Fibroblast of lung (primary cell): Measurements from ENCODE around the gene FBXW9. TPM values are rescaled to one million over a fixed set of nuclear protein-coding genes. Genes with fewer than 3 reads are reported as not detected.

Experiments used
- DNase-seq, 2 donors: peaks; one replicate each; pipeline versions ENCODE4 v3.0.0 to v3.0.0-alpha.2; 2010; ENCODE audit warnings: low read depth in 2 of 2
- H2AFZ ChIP-seq: 2 replicates; pipeline ENCODE4 v1.5.1; 2012; ENCODE audit warnings: low read length, control low read depth, inconsistent platforms
- H3K27ac ChIP-seq: 2 replicates; pipeline ENCODE4 v1.5.1; 2011; ENCODE audit warnings: low read length, control low read depth; ENCODE audit not compliant: insufficient read depth
- H3K27me3 ChIP-seq: 2 replicates; pipeline ENCODE4 v1.5.1; 2011; ENCODE audit warnings: mild to moderate bottlenecking, low read length; ENCODE audit not compliant: control insufficient read depth, insufficient read depth
- H3K36me3 ChIP-seq: 2 replicates; pipeline ENCODE4 v1.5.1; 2011; ENCODE audit warnings: low read length; ENCODE audit not compliant: control insufficient read depth, insufficient read depth
- H3K4me1 ChIP-seq: 2 replicates; pipeline ENCODE4 v1.5.1; 2011; ENCODE audit warnings: low read length; ENCODE audit not compliant: control insufficient read depth, insufficient read depth; ENCODE audit errors: extremely low read depth
- H3K4me2 ChIP-seq: 2 replicates; pipeline ENCODE4 v1.5.1; 2011; ENCODE audit warnings: low read length, control low read depth; ENCODE audit not compliant: insufficient read depth; ENCODE audit errors: extremely low read depth
- H3K4me3 ChIP-seq, 4 experiments: fragments of 200-600 bp in 1 of 4; sonication (generic) in 1 of 4; replicated peaks in 1 of 4; 2 replicates each; pipeline ENCODE4 v1.5.1; 2011 to 2016; ENCODE audit warnings: low read length in 4 of 4, low read depth in 3 of 4, mild to moderate bottlenecking in 3 of 4, control low read depth in 2 of 4, inconsistent platforms in 1 of 4, mixed read lengths in 1 of 4; ENCODE audit not compliant: insufficient read depth in 1 of 4; ENCODE audit errors: control extremely low read depth in 1 of 4
- H3K79me2 ChIP-seq: 2 replicates; pipeline ENCODE4 v1.5.1; 2012; ENCODE audit warnings: mild to moderate bottlenecking, low read length, inconsistent platforms; ENCODE audit not compliant: control insufficient read depth, insufficient read depth
- H3K9ac ChIP-seq: 2 replicates; pipeline ENCODE4 v1.5.1; 2011; ENCODE audit warnings: mild to moderate bottlenecking, low read length, control low read depth; ENCODE audit not compliant: insufficient read depth
- H3K9me3 ChIP-seq: 2 replicates; pipeline ENCODE4 v1.5.1; 2012; ENCODE audit warnings: low read depth, low read length; ENCODE audit not compliant: control insufficient read depth, insufficient read depth
- H4K20me1 ChIP-seq: 2 replicates; pipeline ENCODE4 v1.5.1; 2011; ENCODE audit warnings: low read length; ENCODE audit not compliant: control insufficient read depth, insufficient read depth; ENCODE audit errors: extremely low read depth
- CTCF ChIP-seq, 2 donors: IDR thresholded peaks in 1 of 2; conservative IDR thresholded peaks in 1 of 2; 1 replicate in 1 of 2; 2 replicates in 1 of 2; pipeline ENCODE4 v1.5.1; 2011 to 2012; ENCODE audit warnings: low read length in 2 of 2, control low read depth in 1 of 2, inconsistent platforms in 1 of 2, low read depth in 1 of 2, mild to moderate bottlenecking in 1 of 2
- EZH2 ChIP-seq: IDR thresholded peaks from 2 replicates; pipeline ENCODE4 v1.5.1; 2012; ENCODE audit warnings: low read length, control low read depth, mild to moderate bottlenecking; ENCODE audit errors: missing control alignments
- polyA plus RNA-seq, 2 donors: library from polyadenylated mRNA; depleted of rRNA in 1 of 2; stranded (reverse) in 1 of 2; unstranded in 1 of 2; fragments of >200 nt; gene quantifications; 2 replicates each; pipeline ENCODE4 v1.2.1, GENCODE V29; 2011 to 2012; ENCODE audit warnings: missing spikeins in 1 of 2
- total RNA-seq: library from RNA; depleted of rRNA; stranded (reverse); fragments of >200 nt; gene quantifications from 2 replicates; pipeline ENCODE4 v1.2.1, GENCODE V29; 2014

FBXW9 gene
- total and polyA plus RNA-seq, 2 donors (not counting 1 experiment from before 2014, with no cell fraction given): 3.3 to 4.4 TPM

GRCh38 chr19:12723641-12724426 lies 27.4 kb upstream of the FBXW9 start, which contains the start of gene TNPO2:
TNPO2 (minus strand) TSS chr19:12723932; CDS start chr19:12720977, 2,955 bp downstream.
- DNase-seq: peak; percentile 68 to 71
- Histone ChIP-seq H3K9ac (peak within 1 kb of the TSS; percentile 61), H3K79me2 (peaks cover 42% of the 10 kb centered on the region), H3K4me1 (peaks cover 7% of the 10 kb centered on the region), H3K9me3 (no peaks in the 10 kb centered on the region), H4K20me1 (no peaks in the 10 kb centered on the region), H2AFZ (peak within 1 kb of the TSS; percentile 84), H3K4me2 (peak within 1 kb of the TSS; percentile 100), H3K27ac (peak within 1 kb of the TSS; percentile 84), H3K27me3 (no peaks in the 10 kb centered on the region), H3K36me3 (peaks cover 7% of the 10 kb centered on the region), H3K4me3 (peak within 1 kb of the TSS; percentile 66 to 88 (median 76))
- no peak for TF ChIP-seq EZH2
- no peak for TF ChIP-seq CTCF (conservative IDR thresholded peaks at IDR 0.05 in 1 of 2, IDR thresholded peaks at IDR 0.05 in 1 of 2; ENCODE audit: low read depth in 1 of 2, low read length in 2 of 2)

- TF ChIP-seq EZH2 (no peak), CTCF (conservative IDR thresholded peaks at IDR 0.05 in 1 of 2, IDR thresholded peaks at IDR 0.05 in 1 of 2; ENCODE audit: low read depth in 1 of 2, low read length in 2 of 2) (no peak)
- peak overlapping the region; percentile 100 for H3K4me2 ChIP-seq
- peaks cover 47% of the 10 kb centered on the region for H3K79me2 ChIP-seq
- no peaks in the 10 kb centered on the region for H3K27me3 ChIP-seq
- DNase-seq: peak; percentile 12 to 14
- H3K4me3 ChIP-seq: peak overlapping the region; percentile 66 to 88 (median 76)
- H3K9ac ChIP-seq: peak overlapping the region; percentile 61
- peak overlapping the region; percentile 68 for H2AFZ ChIP-seq
- H3K9me3 ChIP-seq: no peaks in the 10 kb centered on the region
- H3K36me3 ChIP-seq: peaks cover 11% of the 10 kb centered on the region
- H4K20me1 ChIP-seq: no peaks in the 10 kb centered on the region
- peaks cover 11% of the 10 kb centered on the region for H3K4me1 ChIP-seq
- peak overlapping the region; percentile 84 for H3K27ac ChIP-seq
These were observed 26.9 kb upstream of the FBXW9 start for GRCh38 chr19:12723381-12723640.

- no peak for TF ChIP-seq CTCF (conservative IDR thresholded peaks at IDR 0.05 in 1 of 2, IDR thresholded peaks at IDR 0.05 in 1 of 2; ENCODE audit: low read depth in 1 of 2, low read length in 2 of 2)
- no peak for TF ChIP-seq EZH2
- Histone ChIP-seq H2AFZ (peak overlapping the region; percentile 84), H3K27ac (peak overlapping the region; percentile 84), H3K4me1 (peaks cover 11% of the 10 kb centered on the region), H3K9me3 (no peaks in the 10 kb centered on the region), H3K27me3 (no peaks in the 10 kb centered on the region), H3K4me3 (peak overlapping the region; percentile 67 to 88 (median 84)), H3K9ac (peak overlapping the region; percentile 92), H3K79me2 (peaks cover 51% of the 10 kb centered on the region), H3K4me2 (peak overlapping the region; percentile 100), H4K20me1 (no peaks in the 10 kb centered on the region), H3K36me3 (peaks cover 10% of the 10 kb centered on the region)
- DNase-seq: peak; percentile 99 to 100
These were observed 26.3 kb upstream of the FBXW9 start for GRCh38 chr19:12722566-12723380.
